Putamen (tissue), 1 donor: Measurements from ENCODE around the gene F2R.
"Not testable (repeated sequence)": the region's sequence is repeated elsewhere in the genome, so short reads cannot be mapped to it uniquely, and the experiment has no call there.

Experiments used
- DNase-seq: peaks from one replicate; pipeline ENCODE4 v3.0.0-alpha.2; 2016; ENCODE audit warnings: low spot score

The F2R gene

DNA sequence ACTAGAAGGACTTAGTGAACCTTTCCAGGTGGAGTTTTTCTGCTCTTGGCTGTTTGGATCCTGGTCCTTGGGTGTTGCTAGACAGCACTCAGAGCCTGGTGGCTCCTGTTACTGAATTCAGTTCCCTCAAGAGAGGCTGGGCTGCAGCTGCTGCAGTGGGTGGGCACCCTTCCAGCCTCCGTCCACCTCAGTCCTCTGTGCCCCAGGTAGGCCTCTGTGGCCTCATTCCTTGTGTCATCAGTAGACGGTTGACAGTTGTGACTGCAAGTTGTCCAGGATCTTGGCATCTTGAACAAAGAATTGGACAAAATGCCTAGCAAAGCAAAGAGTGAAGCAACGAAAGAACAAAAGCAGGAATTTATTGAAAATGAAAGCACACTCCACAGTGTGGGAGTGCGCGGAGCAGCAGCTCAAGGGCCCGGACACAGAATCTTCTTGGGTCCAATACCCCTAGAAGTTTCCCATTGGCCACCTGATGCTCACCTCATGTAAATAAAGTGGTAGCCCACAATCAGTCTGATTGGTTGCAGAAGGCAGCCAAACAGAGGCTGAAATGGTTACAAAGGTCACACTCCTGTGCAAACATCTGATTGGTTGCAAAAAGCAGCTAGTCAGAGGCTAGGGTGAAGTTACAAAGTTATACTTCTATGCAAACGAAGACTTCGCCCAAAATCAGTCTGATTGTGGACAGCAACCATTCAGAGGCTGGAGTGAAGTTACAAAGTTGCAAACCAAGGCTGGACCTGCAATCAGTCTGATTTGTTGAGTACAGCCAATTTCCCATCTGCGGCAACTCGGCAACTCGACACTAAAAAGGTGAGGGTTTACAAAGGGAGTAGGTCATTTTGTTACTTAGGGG, 40.1 kb downstream of the F2R start:
- no peak for DNase-seq

DNA sequence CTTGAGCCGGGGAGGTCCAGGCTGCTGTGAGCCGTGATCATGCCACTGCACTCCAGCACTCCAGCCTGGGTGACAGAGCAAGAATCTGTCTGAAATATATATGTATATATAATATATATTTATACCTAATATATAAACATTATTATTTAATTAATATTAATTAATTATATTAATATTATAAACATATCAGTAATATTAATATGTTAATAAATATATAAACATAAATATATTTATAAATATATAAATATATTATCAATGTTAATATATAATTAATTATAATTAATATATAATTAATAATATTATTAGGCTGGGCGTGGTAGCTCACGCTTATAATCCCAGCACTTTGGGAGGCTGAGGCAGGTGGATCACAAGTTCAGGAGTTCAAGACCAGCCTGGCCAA, 41.1 kb downstream of the F2R start:
- DNase-seq, result no peak

DNA sequence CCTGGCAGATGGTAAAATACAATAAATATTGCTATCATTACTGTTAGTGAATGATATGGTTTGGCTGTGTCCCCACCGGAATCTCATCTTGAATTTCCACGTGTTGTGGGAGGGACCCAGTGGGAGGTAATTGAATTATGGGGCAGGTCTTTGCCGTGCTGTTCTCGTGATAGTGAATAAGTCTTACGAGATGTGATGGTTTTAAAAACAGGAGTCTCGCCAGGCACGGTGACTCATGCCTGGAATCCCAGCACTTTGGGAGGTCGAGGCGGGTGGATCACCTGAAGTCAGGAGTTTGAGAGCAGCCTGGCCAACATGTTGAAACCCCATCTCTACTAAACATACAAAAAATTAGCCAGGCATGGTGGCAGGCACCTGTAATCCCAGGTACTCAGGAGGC, 45.2 kb downstream of the F2R start:
- not testable (repeated sequence) for DNase-seq

DNA sequence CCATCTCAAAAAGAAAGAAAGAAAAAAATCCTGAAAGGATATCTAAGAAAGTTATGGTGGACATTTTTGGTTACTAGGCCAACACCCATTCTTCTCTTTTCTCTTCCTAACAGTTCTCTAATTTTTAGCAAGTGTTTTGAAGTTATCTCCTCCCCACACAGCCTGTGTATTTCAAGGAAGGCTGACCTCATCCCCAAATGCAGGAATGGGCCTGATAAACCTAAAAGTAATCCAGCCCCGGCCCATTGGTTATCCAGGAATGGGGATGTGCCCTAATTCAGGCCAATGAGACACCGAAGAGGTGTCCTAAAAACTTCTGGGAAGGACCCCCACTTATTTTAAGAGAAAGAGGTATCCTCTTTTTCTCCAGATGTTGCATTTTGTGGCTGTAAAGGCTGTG, 46.6 kb downstream of the F2R start:
- no peak for DNase-seq

DNA sequence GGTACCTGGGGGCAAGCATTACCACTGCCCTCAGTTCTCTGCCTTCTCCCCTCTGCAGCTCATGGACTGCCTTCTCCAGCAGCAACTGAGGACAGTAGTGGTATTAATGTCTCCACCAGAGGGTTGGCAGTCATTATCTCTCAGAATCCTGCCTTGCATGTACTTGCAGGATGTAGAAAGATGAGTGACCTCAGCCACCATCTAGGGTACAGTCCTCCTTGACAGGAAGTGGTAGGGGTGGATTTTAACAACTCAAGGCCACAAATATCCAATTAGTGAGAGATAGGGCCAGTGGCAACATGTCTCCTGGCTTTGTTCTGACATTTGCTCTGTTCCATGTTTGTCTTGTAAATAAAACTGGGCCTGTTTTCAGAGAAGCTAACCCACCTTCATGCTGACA, 47.2 kb downstream of the F2R start:
- DNase-seq, result no peak

DNA sequence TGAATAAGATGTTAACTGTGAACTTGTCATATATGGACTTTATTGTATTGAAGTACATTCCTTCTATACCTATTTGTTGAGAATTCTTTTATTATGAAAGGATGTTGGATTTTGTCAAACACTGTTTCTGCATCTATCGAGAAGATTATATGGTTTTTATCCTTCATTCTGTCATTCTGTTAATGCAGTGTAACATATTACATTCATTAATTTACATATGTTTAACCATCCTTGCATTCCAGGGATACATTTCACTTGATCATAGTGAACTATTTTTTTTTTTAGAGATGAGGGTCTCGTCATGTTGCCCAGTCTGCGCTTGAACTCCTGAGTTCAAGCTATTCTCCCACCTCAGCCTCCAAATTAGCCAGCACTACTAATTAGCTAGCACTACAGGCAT, 48.4 kb downstream of the F2R start:
- DNase-seq, result no peak

DNA sequence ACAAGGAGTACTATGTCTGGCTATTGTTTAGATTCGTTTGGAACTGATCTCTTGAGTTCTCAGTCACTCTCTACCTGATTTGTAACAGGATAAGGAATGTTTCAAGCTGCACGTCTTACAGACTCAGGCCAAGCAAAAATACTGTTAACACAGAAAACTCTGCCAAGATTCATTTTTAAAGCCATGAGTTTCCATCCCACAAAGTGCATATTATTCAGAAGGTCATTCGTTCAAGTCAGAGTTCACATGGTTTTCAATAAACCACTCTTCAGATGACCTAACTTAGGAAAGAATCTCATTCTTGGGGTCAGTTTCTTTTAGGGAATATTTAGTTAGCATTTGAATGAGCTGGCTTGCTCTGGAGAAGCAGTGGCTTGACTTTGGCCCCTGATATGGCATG, 49.3 kb downstream of the F2R start:
- no peak for DNase-seq

DNA sequence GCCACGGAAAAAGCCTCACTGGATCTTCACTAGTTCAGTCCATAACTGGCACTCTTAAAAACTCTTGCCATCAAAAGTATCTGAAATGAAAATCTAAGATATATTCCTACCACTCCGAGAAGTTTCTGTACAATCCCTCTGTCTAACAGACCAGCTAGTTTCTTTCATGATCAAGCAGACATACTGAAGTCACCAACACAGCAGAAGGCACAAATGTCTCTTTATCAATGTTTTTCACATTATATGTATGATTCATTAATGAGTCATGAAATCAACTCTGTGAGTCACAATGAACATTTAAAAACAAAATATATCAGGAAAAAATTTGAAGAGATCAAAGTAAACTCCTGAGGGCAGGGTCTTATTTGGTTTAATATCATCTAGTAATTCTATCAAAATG, 50.8 kb downstream of the F2R start:
- DNase-seq, result no peak

DNA sequence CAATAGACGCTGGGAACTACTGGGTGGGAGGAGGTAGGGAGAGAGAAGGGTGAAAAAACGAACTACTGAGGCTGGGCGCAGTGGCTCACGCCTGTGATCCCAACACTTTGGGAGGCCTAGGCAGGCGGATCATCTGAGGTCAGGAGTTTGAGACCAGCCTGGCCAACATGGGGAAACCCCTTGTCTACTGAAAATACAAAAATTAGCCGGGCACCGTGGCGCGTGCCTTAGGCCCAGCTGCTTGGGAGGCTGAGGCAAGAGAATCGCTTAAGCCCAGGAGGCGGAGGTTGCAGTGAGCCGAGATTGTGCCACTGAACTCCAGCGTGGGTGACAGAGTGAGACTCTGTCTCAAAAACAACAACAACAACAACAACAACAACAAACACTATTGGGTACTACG, 55.1 kb downstream of the F2R start:
- not testable (repeated sequence) for DNase-seq

DNA sequence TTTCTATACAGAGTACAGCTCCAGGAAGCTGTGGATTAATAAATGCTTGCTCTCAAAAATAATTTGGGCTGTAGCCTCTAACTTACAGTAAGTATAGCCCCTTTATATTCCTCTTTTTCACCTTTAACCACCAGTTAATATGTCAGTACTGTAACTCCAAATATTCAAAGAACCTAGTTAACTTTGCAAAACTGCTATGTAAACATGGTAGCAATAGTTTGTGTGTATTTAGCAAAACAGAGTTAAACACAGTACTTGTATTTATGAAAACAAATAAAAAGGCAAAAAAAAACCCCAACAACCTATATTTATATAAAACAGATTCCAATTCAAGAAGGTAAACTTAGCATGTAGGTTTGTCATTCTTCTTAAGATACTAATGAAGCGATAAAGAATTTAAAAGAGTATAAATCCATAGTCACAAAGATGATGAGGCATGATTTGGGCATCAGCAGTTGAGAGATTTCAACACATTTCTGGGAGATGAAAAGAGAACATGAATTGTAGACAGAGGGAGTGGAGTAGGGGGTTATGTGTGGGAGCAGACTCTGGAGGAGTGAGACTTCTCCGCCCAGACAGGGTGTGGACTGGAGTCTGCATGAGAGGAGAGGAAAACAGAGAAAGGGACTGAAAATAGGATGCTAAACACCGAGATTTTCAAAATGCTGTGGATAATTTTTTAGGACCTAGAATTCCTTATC, 55.9 kb downstream of the F2R start:
- no peak for DNase-seq

DNA sequence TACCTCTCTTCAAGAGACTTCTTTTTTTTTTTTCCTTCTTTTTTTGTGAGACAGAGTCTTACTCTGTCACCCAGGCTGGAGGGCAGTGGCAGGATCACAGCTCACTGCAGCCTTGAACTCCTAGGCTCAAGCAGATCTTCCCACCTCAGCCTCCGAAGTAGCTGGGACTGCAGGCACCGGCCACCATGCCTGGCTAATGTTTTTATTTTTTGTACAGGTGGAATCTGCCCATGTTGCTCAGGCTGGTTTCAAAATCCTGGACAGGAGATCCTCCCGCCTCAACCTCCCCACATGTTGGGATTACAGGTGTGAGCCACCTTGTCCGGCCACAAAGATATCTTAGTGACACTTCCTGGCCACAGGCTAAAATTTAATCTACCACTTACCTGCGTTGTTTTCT, 60.0 kb downstream of the F2R start:
- DNase-seq, result no peak

DNA sequence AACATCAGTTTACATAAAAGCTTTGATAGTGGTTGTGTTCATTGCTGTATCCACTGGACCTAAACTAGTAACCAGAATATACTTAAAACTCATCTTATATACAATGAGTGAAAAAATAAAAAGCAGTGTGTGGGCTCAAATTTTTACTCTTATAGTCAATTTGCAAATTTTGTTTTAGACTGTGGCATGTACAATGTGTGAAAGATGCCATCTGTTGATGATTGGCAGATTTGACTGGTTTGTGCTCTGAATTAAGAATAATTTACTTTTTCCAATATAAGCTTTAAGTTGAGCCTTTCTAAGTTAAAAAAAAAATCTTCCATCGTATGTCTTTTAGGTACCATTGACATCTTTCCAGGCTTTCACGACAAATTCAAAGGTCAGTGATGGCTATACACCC, 60.5 kb downstream of the F2R start:
- no peak for DNase-seq

DNA sequence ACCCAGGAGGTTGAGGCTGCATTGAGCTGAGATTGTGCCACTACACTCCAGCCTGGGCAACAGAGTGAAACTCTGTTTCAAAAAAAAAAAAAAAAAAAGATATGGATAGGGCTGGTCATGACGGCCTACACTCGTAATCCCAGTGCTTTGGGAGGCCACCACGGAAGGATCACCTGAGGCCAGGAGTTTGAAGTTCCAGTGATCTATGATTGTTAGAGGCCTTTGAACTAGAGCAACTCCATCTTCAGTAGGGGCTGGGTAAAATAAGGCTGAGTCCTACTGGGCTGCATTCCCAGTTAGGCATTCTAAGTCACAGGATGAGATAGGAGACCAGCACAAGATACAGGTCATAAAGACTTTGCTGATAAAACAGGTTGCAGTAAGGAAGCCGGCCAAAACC, 64.7 kb downstream of the F2R start:
- not testable (repeated sequence) for DNase-seq

DNA sequence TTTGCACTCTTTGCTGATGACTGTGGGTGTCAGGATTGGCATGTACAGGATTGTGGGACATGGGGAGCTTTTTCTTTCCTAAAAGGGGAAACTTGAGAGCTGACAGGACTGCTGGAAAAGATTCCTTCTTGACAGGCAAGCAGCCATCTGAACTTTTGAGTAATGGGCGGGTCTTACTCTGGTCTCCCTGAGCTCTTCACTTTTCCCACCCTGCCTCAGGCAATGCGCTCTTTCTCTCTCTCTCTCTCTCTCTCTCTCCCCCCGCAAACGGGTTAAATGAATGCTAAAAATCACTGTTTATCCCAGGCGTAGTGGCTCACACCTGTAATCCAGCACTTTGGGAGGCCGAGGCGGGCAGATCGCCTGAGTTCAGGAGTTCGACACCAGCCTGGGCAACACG, 65.8 kb downstream of the F2R start:
- no peak for DNase-seq

DNA sequence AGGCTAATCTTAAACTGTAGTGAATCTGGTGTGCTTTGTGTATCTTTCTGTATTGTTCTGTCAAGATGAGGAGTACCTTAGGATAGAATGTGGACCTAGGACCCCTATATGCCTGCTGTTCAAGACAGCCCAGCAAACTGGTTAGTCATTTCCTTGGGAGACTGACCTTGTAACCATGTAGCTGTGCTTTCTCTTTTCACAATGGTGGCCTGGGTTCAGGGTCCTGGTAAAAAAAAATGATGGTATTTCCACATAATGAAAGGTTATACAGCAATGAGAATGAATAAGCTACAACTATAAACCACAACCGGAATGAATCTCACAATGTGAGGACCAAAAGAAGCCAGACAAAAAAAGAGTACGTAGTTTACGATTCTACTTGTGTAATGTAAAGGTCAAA, 66.5 kb downstream of the F2R start:
- no peak for DNase-seq
